Mucosa of gallbladder (tissue), 1 donor: ENCODE results near the gene LRGUK. TPM values are rescaled to one million over a fixed set of nuclear protein-coding genes. Genes with fewer than 3 reads are reported as not detected.
"Not testable (repeated sequence)": the region's sequence is repeated elsewhere in the genome, so short reads cannot be mapped to it uniquely, and the experiment has no call there.

Experiments
- DNase-seq: peaks from one replicate; pipeline ENCODE4 v3.0.0-alpha.2; 2020; ENCODE audit warnings: low spot score
- total RNA-seq: library from RNA; stranded (reverse); gene quantifications from one replicate; pipeline ENCODE4 v1.2.1, GENCODE V29; 2021
- donor health status: DM: no; HTN: no; CAD: no.

The LRGUK gene
- total RNA-seq, 1 donor from 2014 or later, result 2.4 TPM

DNA sequence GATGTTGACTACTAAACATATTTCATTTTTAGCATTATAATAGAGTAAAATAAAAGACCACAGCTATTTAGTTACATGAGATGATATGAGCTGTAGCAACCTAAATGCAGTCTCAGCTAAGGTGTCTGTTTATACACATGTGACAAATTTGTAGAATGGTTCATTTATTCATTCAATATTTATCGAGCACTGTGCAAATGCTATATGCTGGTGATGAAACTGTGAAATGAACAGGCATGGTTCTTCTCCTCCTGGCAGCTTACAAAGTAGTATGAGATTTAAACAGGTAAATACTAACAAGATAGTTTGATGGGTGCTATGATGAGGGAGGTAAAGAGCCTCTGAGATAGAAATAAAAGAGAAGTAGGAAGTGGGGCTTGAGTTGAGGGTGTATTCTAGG is 60.8 kb downstream of the LRGUK start:
- DNase-seq, result no peak

DNA sequence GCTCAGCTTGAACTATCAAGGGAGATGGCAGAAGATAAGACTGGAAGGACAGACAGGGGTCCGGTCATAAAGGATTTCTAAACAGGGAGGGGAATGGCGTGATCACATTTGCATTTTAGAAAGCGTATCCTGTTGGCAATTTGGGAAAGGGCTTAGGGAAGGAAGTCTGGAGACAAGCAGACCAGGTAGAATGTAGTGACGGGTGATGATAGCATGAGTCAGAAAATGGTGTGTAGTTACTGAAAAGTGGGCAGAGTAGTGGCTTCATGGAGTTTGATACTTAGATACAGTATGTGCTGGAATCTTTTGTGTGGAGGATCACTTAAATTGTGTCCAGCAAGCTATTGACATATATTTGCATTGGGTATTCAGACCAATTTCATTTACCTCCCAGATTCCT is 61.2 kb downstream of the LRGUK start:
- no peak for DNase-seq

DNA sequence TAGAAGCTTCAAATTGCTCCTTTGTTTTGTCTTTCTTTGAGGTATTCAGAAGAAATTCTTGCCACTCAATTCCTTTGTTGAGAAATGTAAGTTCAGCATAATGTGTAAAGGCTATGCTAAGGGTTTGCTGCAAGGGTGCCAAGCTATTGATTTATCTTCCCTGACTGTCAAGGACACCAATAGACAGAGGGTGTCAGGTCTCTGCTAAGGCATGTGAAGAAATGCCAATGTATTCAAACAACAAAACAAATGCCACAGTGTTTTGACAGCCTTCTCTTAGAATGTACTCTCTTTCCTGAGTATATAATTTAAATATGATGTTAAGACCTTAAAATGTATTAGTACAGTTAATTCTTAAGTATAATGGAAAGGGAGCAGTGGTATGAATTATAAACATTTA is 62.4 kb downstream of the LRGUK start:
- peak; percentile 46 for DNase-seq

DNA sequence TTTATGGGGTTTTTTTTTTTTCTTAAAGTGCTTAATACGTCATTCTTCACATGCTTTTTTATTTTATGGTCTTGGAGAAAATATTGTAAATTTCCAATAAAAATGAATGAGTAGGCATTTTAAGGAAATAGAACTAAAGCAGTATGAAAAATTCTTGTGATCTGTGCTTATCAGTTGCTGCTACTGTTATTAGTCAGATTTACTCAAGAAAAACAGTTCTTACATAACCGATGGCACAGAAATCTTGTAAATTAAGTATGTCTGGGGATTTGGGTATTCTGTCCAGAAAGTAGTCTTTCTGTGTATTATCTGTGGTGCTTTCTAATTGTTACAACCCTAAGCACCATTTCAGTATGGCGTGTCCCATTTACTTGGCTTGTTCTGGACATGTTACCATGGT is 64.7 kb downstream of the LRGUK start:
- no peak for DNase-seq

DNA sequence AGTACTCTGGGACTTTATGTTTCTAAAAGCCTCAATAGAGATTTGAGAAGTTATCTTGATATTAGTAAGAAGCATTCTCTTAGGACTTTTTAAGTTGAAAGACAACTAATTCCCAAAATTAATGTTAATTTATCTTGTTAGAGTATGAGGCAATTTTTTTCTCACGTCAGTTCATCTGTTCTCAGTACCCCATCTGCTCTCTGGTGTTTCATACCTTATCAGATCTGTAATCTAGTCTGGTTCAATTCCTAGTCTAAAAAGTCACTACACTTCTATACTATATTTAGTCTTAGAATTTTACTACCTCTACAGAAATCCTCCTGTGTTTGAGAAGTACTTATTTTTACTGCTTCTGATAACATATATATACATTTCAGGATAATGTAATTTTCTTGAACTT is 66.1 kb downstream of the LRGUK start:
- DNase-seq, result no peak

DNA sequence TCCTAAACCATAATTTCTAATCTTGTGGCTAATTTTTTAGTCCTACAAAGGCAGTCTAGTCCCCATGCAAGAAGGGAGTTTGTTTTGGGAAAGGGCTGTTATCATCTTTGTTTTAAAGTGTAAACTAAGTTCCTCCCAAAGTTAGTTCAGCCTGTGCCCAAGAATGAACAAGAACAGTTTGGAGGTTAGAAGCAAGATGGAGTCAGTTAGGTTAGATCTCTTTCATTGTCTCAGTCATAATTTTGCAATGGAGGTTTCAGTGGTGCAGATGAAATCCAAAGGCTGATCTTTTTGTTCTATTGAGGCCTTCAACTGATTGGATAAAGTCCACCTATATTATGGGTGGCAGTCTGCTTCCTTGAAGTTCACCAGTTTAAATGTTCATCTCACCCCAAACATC is 68.1 kb downstream of the LRGUK start:
- no peak for DNase-seq

DNA sequence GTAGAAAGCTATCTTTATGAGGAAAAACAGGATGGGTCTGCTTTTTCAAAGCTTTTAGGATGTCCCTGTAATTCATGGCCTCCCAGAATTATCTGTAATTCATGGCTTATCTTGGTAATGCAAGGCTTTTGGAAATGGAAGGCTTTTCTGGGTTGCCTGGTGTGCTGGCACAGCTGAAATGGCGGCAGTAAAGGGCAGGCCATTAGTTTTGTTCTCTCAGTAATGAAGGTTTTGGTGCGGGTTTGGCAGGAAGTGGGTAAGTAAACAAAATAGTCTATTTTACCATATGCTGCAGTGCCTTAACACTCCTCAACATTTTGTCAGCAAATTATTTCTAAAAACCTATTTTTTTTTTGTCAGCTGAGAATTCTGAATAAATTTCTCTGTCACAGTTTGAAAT is 69.3 kb downstream of the LRGUK start:
- DNase-seq, result no peak

DNA sequence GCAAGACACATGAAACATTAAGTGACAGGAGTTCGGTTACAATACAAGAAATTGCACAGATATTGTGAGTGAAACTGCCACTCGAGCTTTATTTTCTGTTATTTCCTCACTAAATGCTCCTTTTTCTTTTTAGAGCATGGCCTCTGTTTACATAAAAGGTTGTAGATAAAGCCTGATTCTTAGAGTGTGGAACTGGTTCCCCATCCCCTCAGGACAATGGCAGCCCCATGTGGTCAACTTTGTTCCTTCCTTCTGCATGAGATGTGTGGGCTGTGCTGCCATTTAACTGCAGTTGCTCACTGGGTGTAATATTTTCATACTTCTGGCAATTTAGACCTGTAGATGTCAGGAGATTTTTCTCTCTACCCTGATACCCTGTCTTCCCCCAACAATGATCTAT is 70.2 kb downstream of the LRGUK start:
- no peak for DNase-seq

DNA sequence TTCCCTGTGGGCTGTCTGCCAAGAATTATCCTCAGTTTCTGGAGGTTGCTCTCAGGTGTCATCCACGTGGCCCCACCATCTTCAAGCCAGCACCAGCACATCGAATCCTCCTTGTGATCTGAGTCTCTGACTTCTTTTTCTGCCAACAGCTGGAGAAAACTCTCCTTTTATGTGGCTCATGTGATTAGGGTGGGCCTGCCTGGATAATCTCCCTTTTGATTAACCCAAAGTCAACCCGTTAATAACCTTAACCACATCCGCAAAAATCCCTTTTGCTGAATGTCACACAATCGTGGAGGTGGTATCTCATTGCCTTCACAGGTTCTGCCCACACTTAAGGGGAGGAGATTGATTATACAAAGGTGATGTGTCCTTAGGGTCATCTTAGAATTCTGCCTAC is 73.8 kb downstream of the LRGUK start:
- no peak for DNase-seq

DNA sequence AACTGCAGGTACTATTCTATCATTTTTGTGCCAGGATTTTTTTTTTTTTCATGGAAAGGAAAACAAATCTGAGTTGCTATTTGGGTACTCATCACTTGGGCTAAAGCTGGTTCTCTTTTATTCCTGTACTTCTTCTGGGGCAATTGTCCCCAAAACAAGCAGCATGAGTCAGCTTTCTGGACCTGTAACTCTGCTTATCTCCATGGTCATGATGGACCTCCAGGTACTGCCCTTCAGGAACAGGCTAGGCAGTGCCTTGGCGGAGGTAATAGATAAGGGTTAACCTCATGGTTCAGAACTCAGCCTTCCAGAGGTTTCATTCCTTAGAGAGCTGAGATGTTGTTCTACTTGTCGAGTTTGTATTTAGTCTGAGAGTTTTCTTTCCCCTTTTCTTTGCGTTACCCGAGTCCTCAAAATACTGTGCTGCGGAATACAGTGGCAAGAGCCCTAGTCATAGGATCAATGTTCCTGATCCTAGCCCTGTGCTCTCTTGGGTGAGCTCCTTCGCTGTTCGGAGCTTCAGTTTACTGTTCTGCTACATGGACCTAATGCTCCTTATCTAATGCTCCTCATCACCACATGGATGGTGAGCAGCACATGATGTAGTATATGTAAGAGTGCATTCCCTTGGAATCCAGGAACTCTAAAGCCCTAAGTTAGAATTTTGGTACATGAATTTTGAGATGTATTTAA is 74.6 kb downstream of the LRGUK start:
- DNase-seq, result no peak

DNA sequence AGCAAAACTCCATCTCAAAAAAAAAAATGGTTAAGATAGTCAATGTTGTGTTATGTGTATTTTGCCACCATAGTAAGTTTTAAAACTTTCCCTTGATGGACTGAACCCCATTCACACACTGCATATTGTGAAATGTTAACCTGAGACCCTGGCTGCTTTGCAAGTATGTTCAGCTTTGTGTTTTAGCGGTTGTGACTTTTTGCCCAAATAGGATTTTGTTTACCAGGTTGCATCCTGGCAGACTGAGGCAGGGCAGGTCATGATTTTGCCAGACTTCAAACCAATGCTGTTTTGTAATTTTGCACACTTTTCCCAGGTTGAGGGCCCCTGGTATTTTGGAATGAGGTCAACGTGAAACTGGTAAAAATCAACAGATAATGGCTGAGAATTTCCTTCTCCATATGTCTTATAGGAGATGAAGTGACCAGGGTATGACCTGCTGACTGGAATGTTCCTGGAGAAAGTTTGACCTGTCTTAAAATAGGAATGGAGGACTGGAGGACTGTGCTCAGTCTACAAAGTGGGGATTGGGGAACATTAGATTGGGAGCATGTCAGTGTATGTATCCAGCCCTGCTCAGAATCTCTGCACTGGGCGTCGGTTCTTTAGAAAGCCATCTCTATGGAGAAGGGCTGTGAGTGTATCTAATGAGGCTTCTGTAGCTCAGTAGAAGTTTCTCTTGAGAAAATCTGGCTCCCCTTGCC is 76.2 kb downstream of the LRGUK start:
- DNase-seq, result no peak

DNA sequence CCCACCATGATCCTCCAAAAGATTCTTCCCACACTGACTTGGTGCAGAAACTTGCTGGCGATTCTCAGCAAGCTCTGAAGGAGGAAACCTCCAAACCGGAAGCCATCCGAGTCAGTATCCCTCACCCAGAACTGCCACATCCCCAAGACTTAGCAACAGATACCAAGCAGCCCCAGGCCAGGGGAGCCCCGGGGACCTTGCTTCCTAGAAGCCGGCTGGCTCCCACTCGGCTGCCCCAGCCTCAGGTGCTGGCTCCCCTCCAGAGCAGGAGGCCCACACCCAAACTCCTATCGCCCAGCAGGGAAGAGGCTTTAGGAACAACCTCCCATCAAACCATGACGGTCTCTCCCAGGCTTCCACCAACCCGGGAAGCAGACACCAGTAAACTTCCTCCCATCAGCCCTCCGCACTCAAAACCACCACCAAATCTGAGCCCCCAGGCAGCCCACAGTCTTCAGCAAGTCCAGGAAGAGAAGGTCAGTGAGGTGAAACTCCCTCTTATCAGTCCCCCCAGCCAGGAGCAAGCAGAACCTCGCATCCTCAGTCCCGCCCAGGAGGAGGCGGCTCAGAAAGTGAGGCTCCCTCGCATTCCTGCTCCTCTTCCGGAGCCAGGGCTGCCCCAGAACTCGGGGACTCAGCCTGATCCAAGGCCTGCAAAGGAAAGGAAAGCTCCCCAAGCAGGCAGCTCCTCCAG is 82.3 kb downstream of the LRGUK start:
- no peak for DNase-seq

DNA sequence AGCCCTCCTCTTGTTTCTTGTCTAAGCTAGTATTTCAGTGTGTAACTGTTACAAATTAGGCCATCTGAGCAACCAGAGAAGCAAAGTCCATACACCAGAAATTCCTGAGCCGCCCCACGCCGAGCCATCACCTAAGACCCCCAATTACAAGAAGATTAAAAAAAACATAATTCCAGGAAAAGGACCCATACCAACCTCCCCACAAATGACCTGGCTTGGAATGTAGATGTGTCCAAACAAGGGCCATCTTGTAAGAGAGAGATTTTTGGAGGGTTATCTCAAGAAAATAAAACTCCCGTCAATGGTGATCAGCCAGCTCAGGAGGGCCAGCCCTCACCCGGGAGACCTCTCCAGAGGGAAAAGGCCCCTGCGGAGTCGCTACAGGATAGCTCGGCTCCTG is 83.1 kb downstream of the LRGUK start:
- DNase-seq, result no peak

DNA sequence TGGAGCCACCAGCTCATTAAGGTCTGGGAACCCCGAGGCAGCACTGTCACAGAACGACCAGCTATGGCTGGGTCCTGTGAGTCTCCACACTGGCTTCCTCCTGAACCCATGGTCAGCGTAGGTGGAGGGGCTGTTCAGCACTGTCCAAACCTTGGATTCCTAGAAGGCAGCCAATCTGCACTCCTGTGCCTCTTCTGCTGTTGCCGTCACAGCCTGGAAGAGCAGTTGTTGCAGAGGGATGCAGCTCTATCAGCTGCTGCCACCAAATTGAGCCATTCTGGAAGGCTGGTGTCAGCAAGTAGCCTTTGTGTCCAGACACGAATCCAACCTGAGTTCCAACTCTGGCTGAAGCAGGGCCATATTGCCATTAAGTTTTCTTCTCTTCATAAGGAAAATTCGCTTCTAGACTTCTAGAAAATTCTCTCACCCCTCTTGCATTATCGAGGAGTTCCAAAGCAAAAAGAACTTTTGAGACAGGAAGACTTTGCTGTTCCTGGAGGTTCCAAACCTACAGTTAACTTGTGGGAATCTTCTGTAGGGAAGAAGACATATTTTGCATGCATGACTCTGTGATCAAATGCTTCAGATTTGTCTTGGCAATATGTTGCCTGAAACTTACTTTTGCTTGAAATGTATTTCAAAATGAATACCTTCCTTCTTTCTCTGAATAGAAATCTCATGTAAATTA is 84.0 kb downstream of the LRGUK start:
- no peak for DNase-seq

DNA sequence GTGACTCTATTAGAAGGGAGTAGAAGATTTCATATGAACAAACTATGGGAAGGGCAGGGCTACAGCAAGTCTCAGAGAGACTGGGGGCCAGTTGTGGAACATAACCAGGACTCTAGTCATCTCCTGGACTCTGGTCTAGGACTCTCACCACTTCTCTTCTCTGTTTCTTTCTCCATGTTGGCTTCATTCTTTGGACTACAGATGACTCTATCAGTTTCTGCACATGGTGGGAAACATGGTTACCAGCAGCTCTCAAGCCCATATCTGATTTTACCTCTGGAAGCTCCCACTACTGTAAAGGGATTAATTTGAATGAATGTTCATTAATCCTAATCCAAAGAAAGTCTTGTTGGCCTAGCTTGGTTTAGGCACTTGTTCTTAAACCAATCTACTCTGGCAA is 84.7 kb downstream of the LRGUK start:
- no peak for DNase-seq

DNA sequence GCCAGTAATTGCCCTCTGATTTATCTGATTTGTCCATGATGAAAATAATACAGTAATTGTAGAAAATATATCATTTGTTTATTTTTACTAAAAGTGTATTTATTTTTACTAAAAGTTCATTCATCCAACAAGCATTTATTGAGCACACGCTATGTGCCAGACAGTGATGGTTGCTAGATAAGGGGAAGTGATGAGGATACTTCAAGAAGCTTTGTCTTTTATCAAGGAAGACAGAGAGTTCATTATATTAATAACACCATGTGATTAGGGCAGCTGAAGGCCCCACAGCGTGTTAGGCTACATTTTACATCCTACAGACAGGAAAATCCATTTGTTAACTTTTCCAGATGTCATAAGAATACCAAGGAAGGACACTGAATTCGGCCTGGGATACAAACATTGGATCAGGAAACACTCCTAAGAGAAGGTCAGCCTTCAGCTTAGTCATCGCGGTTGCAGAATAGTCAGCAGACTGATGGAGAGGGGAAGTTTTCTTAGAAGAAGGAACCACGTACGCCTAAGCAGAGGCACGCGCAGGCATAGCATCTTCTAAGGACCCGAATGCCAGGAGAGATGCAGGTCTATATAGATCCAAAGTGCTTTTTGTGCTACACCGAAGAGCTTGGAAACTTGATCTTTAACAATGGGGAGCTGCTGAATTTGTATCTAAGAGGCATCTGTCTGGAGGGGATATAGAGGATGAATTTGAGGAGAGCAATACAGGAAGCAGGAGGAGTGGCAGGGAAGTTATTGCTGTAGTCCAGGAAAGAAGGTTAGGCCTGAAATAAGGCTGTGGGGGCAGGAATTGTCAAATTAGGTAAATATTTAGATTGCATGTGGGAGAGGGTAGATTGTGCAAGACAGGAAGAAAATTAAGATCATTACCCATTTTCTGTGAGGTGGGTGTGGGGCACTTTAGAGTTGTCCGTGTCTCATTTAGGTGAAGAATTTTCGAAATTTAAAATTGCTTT is 85.7 kb downstream of the LRGUK start:
- no peak for DNase-seq

DNA sequence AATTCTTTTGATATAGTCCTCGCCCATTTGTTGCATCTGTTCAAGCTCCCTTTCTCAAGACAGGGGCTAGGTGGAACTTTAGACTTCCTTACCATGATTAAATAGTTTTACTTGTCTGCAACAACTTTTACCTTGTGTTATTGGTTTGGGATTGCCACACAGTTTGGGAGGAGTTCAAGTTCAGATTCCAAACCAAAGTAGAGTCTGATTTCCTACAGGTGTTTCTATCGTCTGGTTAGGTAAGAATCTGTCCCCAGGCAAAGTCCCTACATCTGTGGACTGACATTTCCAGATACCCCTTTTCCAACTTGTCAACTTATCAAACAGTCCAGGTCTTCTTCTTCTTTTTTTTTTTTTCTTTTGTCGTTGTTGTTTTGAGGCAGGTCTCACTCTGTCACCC is 93.1 kb downstream of the LRGUK start:
- no peak for DNase-seq

DNA sequence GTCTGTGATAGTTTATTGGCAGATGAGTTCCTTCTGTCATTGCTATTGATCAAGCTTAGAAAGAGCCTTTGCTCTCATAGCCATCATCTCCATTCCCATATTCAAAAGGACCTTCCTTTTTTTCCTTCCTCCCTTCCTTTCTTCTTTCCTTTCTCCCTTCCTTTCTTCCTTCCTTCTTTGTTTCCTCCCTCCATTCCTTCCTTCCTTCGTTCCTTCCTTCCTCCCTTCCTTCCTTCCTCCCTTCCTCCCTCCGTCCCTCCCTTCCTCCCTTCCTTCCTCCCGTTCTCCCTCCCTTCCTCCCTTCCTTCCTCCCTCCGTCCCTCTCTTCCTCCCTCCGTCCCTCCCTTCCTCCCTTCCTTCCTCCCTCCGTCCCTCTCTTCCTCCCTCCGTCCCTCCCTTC is 104.2 kb downstream of the LRGUK start:
- DNase-seq, result not testable (repeated sequence)

DNA sequence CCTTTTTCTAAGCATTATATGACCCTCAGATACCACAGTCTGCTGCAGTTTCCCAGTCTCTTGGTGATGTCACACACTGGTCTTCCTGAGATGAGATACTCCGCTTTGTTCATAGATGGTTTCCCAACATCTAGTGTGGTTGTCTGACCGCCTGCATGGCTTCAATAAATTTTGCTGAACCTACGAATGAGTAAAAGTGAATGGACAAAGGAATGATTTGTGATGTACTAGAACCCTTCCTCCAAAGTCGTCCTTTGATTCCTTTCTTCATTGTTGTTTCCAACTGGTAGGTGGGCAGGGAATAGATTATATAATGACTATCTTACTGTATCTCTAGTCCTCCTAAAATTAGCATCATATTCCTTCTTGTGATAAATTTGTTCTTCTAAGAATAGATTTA is 107.1 kb downstream of the LRGUK start:
- DNase-seq, result no peak

DNA sequence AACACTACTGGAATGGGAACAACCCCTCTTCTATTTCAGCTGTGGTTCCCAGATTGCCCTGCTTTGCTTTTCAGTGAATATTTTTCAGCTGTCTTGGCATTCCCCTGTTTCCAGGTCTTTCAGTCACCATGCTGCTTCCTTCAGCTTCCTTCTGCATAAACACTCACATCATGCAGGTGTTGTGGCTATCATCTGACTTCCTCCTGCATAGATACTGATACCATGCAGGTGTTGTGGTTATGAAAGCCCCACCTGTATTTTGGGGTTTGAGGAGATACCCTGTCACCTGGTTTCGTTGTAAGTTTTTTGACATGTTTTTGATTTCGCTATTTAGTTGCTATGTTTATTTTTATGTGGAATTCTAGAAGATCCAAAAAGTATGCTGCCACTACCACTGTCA is 118.1 kb downstream of the LRGUK start:
- DNase-seq, result no peak

DNA sequence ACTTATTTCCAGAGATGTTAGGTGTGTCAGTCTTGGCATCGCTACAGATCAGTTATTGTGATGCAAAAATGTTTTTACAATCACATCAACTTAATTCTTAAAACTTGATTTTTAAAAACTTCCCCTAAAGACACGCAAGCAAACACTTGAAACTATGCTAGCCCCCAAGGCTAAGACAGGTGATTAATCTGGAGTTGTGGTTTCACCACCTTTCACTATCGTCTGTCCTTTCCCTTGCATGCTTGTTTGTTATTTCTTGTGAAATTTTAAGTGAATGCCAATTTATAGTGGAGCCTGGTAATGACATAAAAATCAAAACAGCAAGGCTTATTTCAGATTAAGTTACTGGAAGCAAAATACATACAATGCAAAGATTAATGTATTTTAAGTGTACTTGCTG is 119.2 kb downstream of the LRGUK start:
- no peak for DNase-seq
